ENCODE data around the gene PYROXD2. TPM values are rescaled to one million over a fixed set of nuclear protein-coding genes. Genes with fewer than 3 reads are reported as not detected.

Gene PYROXD2
- total and polyA plus RNA-seq, 2 of the 8 experiments (the other 6 are each of a cell fraction or from before 2014, with no cell fraction given), result 3.2 to 5.4 TPM

- Histone ChIP-seq H3K27me3 (replicated peaks in 1 of 4; ENCODE audit: control insufficient read depth in 3 of 4, extremely low read depth in 1 of 4, insufficient read depth in 3 of 4, low read length in 3 of 4) (0 out of 7 replicates have a peak, but pooled peaks cover 0 to 3% (median 0%) of the 10 kb centered on the region in 4 experiments), H3K4me1 (replicated peaks in 1 of 4; ENCODE audit: control insufficient read depth in 3 of 4, insufficient read depth in 4 of 4, low read length in 3 of 4) (0 out of 7 replicates have a peak, but pooled peaks cover 0 to 3% (median 0%) of the 10 kb centered on the region in 4 experiments), H2BK5ac (ENCODE audit: low read depth, low read length) (no peak overlapping the region), H3K27ac (ENCODE audit: low read depth, low read length) (no peak overlapping the region), H3K4me3 (ENCODE audit: extremely low read depth in 1 of 4, insufficient read depth in 2 of 4, low read depth in 3 of 4, low read length in 4 of 4) (no peak overlapping the region), H2AK5ac (ENCODE audit: low read depth, low read length) (no peak overlapping the region), H2AFZ (ENCODE audit: low read length) (no peak overlapping the region), H2BK15ac (ENCODE audit: low read length) (no peak overlapping the region), H3K79me2 (ENCODE audit: control insufficient read depth in 1 of 2, insufficient read depth in 2 of 2, low read length in 2 of 2) (no peaks in the 10 kb centered on the region), H3K9me3 (ENCODE audit: insufficient read depth in 2 of 2, low read depth in 1 of 2, low read length in 1 of 2) (no peaks in the 10 kb centered on the region), H3K4ac (replicated peaks; ENCODE audit: insufficient read length, low read depth, low read length) (no peak overlapping the region), H3K23ac (ENCODE audit: insufficient read length) (no peak overlapping the region), H3K9ac (replicated peaks in 1 of 4; ENCODE audit: extremely low read depth in 1 of 4, low read depth in 3 of 4, low read length in 3 of 4) (no peak overlapping the region), H3K14ac (ENCODE audit: insufficient read length) (no peak overlapping the region), H3K18ac (ENCODE audit: extremely low read depth, low read length) (no peak overlapping the region), H4K5ac (ENCODE audit: insufficient read length, low read depth, low read length) (no peak overlapping the region), H2BK120ac (replicated peaks; ENCODE audit: low read depth, low read length) (no peak overlapping the region), H4K8ac (ENCODE audit: extremely low read depth, insufficient read depth, low read length) (no peak overlapping the region), H3K36me3 (ENCODE audit: control insufficient read depth in 2 of 4, insufficient read depth in 4 of 4, low read length in 3 of 4) (no peaks in the 10 kb centered on the region), H4K91ac (replicated peaks; ENCODE audit: insufficient read length, low read length) (no peak overlapping the region), H4K20me1 (replicated peaks in 1 of 2; ENCODE audit: control insufficient read depth in 1 of 2, insufficient read depth in 2 of 2, low read length in 2 of 2) (no peaks in the 10 kb centered on the region), H2BK12ac (ENCODE audit: low read depth, low read length) (no peak overlapping the region), H2BK20ac (ENCODE audit: low read length) (no peak overlapping the region), H3K56ac (replicated peaks; ENCODE audit: insufficient read length, low read depth, low read length) (no peak overlapping the region), H3K23me2 (ENCODE audit: low read depth, low read length) (no peaks in the 10 kb centered on the region), H3K79me1 (ENCODE audit: low read depth, low read length) (no peaks in the 10 kb centered on the region), H3K4me2 (ENCODE audit: insufficient read depth in 1 of 2, low read depth in 2 of 2, low read length in 2 of 2) (no peak overlapping the region)
- no peak for TF ChIP-seq CTBP2 (IDR thresholded peaks at IDR 0.05; ENCODE audit: borderline replicate concordance, insufficient read depth, insufficient read length, low read length)
- TF ChIP-seq NRF1 (IDR thresholded peaks at IDR 0.05; ENCODE audit: low read depth, low read length), result no peak
- no peak for TF ChIP-seq SIRT6 (IDR thresholded peaks at IDR 0.05; ENCODE audit: low read length)
- no peak for TF ChIP-seq BCL11A (IDR thresholded peaks at IDR 0.05; ENCODE audit: low read depth in 2 of 2, low read length in 2 of 2)
- WGBS, 2 experiments (ENCODE audit: extremely low coverage in 1 of 2, insufficient coverage in 1 of 2, insufficient read length in 1 of 2, insufficient replicate concordance in 2 of 2, low coverage in 1 of 2, low lambda C conversion rate in 2 of 2, missing lambda C conversion rate in 1 of 2), result 81% methylated on average over 7 of the region's 7 CpGs; no CpG with 5 or more reads in 1 of the 2 experiments
- ChIA-PET POLR2A (ENCODE audit: partially characterized antibody) (no interaction called here), CTCF (ENCODE audit: partially characterized antibody) (interaction anchor here (1.0 kb wide), 1 partner anchor 14 kb away, joined by 3 read pairs; no protein-coding TSS in a partner anchor)
- DNase-seq (ENCODE audit: low read depth in 1 of 2, low spot score in 2 of 2) (no peak), FAIRE-seq (no peak)
Measured at GRCh38 chr10:98353170-98353569, 61.8 kb downstream of the PYROXD2 start.

All from H1 (cell line).